NB4 (cell line): Measurements from ENCODE around the gene CDKN3.

ENCODE experiments used
- MAX ChIP-seq: IDR thresholded peaks from 2 replicates; pipeline ENCODE4 v1.6.1; 2011; ENCODE audit warnings: low read depth, low read length
- MYC ChIP-seq: IDR thresholded peaks from 2 replicates; pipeline ENCODE4 v1.6.1; 2011; ENCODE audit warnings: low read depth, low read length
- POLR2A ChIP-seq: IDR thresholded peaks from 2 replicates; pipeline ENCODE4 v1.6.1; 2011; ENCODE audit warnings: mild to moderate bottlenecking; ENCODE audit not compliant: insufficient read length; ENCODE audit errors: extremely low read depth
- TF ChIP-seq, protein P1 (sequence below): IDR thresholded peaks from one replicate; pipeline ENCODE4 v1.5.1; 2012; ENCODE audit warnings: low read depth, low read length

DNA sequence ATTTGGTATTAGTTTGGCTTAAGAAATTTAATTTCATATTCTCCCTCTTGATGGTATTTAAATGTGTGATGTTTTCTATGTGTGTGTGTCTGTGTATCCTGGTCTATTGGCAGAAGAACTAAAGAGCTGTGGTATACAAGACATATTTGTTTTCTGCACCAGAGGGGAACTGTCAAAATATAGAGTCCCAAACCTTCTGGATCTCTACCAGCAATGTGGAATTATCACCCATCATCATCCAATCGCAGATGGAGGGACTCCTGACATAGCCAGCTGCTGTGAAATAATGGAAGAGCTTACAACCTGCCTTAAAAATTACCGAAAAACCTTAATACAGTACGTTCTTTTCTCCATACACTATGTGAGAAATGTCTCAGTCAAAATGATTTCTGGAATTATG is 14.6 kb downstream of the CDKN3 start:
- no peak for TF ChIP-seq POLR2A
- TF ChIP-seq, protein P1, sequence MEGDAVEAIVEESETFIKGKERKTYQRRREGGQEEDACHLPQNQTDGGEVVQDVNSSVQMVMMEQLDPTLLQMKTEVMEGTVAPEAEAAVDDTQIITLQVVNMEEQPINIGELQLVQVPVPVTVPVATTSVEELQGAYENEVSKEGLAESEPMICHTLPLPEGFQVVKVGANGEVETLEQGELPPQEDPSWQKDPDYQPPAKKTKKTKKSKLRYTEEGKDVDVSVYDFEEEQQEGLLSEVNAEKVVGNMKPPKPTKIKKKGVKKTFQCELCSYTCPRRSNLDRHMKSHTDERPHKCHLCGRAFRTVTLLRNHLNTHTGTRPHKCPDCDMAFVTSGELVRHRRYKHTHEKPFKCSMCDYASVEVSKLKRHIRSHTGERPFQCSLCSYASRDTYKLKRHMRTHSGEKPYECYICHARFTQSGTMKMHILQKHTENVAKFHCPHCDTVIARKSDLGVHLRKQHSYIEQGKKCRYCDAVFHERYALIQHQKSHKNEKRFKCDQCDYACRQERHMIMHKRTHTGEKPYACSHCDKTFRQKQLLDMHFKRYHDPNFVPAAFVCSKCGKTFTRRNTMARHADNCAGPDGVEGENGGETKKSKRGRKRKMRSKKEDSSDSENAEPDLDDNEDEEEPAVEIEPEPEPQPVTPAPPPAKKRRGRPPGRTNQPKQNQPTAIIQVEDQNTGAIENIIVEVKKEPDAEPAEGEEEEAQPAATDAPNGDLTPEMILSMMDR: no peak
- TF ChIP-seq MAX: no peak
- no peak for TF ChIP-seq MYC
